ENCODE measurements around the gene ESYT1.

DNA sequence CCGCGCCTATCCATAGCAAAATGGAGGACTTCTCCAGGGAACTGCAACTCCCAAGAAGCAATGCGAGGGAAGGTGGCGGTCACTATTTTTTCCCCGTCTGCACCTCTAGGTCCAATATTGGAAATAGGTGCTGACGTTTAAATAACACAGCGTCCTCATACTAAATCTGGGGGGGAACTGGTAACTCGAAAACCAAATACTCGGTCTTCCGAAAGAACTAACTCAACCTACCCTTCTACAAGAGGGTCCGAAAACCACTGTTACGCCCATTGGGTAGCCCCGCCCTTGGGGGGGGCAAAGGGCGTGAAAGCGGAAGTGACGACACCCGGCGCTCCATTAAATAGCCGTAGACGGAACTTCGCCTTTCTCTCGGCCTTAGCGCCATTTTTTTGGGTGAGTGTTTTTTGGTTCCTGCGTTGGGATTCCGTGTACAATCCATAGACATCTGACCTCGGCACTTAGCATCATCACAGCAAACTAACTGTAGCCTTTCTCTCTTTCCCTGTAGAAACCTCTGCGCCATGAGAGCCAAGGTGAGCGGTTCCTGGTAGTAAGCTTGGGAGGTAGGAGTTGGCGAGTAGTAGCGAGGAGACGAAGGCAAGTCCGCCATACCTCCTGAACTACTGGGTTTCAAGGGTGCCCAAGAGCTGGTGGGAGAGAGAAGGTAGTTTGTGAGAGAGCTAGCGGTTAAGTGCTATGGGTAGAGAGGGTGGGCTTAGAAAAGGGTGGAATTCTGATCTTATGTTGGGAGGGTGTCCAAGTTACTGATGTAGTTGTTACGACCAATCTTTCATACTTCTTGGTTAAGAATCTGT lies 11.6 kb upstream of the ESYT1 start, which contains the start of gene RPL41:
- TF ChIP-seq, protein P1, sequence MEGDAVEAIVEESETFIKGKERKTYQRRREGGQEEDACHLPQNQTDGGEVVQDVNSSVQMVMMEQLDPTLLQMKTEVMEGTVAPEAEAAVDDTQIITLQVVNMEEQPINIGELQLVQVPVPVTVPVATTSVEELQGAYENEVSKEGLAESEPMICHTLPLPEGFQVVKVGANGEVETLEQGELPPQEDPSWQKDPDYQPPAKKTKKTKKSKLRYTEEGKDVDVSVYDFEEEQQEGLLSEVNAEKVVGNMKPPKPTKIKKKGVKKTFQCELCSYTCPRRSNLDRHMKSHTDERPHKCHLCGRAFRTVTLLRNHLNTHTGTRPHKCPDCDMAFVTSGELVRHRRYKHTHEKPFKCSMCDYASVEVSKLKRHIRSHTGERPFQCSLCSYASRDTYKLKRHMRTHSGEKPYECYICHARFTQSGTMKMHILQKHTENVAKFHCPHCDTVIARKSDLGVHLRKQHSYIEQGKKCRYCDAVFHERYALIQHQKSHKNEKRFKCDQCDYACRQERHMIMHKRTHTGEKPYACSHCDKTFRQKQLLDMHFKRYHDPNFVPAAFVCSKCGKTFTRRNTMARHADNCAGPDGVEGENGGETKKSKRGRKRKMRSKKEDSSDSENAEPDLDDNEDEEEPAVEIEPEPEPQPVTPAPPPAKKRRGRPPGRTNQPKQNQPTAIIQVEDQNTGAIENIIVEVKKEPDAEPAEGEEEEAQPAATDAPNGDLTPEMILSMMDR (IDR thresholded peaks at IDR 0.05; ENCODE audit: borderline replicate concordance, extremely low read depth, low read length, poor library complexity, severe bottlenecking): no peak
- TF ChIP-seq EZH2 (IDR thresholded peaks at IDR 0.05; ENCODE audit: borderline replicate concordance, low read depth, low read length, severe bottlenecking): no peak

Measured in DND-41 (cell line).